Iris pigment epithelial cell (primary cell): ENCODE results near the gene FOXK2.
A peak's percentile ranks its signal among the peaks of the same experiment; 100 is the strongest.

Experiments used
- DNase-seq: peaks from one replicate; pipeline ENCODE4 v3.0.0-alpha.2; 2011; ENCODE audit warnings: low read depth

Gene FOXK2

DNA sequence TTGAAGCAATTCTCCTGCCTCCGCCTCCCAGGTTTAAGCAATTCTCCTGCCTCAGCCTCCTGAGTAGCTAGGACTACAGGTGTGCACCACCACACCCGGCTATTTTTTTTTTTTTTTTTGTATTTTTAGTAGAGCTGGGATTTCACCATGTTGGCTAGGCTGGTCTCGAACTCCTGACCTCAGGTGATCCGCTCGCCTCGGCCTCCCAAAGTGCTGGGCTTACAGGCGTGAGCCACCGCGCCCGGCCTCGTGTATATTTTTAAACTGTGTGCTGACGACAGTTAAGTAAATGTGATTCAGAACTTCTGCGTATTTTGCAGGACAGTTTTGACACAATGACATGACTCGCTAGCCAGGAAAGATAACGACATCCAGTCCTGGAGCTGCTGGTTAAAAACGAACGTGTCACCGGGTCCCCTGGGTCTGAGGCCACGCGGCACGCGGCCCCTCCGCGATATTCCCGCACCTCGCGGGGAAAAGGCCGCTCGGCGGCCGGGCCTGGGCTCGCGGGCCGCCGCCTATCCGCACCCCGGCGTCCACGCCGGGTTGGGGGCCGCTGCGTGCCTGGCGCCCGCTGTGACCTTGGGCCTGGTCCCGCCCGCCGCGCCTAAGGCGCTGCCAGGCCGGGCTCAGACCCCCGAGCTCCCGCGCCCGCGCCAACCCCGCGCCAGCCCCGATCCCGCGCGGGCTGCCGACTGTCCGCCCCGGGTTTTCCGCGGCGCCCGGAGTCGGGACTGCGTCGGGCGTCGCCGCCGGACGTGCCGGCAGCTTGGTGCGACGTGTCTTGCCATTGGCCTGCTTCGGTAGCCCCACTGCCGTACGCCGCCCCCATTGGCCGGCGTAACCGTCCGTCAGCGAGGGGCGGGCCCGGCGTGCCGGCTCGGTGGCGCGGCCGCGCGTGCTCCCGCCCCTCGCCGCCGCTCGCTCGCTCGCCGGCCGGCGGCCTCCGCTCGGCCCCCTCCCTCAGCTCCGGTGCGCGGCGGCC is at the start of gene FOXK2:
FOXK2 (plus strand) TSS at position 907 of the 985 bp plus-strand sequence. CDS start 157 bp downstream, outside the sequence.
- DNase-seq, result peak; percentile 95

DNA sequence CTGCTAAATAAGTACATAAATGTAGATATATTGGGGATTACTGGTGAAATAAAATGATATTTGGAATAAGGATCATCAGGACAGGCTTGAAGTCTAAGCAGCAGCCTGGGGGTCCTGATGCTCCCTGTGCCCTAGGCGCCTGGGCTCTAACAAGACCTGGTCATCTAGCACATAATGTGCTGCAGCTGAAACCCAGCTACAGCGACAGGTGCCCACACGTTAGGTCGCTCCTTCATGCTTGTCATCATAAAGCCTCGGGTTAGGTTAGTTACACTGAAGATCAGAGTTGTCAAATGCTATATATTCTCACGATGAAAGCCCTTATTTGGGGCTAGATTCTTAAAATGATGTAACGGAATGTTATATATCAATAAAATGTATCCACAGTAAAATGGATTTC is 49.5 kb upstream of the FOXK2 start:
- DNase-seq, result no peak

DNA sequence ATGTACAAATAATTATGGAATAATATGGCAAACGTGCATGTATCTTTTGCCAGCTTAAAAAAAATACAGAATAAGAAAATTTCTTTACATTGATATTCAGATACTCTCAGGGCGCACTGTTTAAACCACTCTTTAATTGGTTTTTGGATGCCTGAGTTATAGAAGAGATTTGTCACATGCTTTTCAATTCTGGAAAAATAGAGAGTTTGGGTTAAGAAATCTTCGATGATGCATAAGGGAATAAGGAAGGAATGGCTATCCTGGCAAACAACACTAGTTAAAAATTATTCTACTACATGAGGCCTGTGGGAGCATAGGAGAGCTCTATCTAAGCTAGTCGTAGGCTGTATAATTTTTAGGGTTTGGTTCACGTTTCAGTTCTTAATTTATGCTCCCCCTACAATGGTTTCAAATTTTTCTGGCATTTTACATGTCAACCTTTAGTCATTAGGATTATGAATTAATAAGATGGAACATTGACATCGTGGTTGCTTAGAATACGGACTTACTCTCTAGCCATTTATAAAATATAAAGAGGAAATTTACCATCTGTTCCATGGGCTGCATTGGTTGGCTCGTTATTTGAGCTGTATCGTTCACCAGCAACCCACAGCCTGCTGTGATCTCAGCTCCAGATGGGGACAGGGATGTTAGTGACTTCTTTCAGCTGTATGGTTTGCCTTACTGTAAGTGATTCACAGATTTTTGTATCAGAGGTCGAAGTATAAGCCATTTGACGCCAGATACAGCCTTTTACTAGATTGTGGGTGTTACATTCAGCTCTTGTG is 45.1 kb upstream of the FOXK2 start:
- DNase-seq, result no peak

DNA sequence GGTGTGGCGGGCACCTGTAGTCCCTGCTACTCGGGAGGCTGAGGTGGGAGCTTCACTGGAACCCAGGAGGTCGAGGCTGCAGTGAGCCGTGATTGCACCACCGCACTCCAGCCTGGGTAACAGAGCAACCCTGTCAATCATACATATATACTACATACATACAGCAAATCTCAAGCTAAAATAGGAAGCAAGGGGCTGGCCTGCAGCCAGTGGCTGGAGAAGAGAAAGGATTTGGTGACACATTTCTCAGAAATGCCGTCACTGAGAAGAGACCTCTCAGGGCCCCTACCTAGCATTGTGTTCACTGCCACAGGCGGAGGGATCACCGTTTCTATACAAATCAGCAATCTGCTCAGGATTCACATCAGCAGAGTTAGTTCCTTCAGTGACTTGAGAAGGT is 44.1 kb upstream of the FOXK2 start:
- DNase-seq, result peak; percentile 20

DNA sequence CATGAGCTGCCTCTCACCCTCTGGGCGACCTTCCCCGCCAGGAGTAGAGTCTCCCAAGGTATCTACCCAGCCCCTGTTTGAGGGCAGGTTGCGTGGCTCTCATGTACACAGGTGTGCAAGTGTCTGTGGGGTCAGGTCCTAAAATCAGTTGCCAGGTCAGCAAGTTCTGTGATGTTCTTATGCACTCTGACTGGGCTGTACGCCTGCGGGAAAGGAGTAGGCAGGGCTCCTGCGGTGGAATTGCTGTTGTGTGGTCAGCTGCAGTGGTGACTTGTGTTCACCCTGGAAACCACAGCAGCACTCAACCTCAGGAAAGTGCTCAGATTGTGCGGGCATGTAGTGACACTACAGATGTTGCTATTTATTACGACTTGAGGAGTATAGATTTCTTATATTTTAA is 41.6 kb upstream of the FOXK2 start:
- DNase-seq, result no peak

DNA sequence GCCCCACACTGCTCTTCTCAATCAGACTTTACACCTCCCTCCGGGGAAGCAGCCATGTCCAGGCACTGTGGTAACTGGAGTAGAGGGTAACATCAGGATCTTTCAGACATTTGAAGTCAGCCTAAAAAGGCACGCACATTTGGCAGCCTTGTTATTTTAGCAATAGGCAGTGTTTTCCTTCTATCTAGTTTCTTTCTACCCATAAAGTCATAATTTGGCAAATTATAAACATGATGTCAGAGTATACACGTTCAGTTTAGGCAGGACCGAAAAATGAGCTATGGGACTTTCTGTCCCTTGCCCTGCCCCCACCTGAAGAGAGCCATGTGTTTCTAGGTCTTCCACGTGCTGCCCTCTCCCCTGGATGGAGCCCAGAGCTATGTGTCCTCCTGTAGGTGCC is 39.9 kb upstream of the FOXK2 start:
- DNase-seq, result no peak

DNA sequence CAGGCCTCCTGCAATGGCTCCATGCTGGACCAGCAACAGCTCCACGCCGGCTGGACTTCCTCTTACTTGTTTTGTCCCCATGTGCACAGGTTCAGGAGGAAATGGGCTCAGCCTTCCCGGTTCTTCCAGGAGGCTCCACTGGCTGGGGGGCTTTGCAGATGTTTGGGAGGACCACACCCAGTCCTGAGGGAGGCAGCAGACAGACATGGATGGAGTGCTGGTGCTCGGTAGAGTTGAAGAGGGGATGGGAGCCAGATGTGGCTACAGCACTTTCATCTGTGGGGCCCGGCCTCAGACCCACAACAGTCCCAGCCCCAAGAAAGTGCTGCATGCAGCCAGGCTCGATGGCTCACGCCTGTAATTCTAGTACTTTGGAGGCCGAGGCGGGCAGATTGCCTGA is 39.2 kb upstream of the FOXK2 start:
- DNase-seq, result no peak

DNA sequence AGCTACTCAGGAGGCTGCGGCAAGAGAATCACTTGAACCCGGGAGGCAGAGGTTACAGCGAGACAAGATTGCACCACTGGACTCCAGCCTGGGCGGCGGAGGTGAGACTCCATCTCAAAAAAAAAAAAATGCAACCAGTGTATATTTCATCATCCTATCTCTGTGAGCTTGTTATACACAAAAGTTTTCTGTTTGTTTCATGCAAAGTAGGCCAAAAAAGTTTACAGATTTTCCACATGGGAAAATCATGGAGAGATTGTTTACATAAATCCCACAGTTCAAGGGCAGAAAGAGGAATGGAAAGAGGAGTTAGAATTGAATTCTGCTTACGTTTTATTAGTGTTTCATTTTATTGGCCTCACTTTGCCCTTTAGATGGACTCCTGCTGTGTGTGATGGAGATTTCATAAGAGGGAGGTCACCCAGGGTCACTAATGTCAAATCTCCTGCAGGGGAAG is 36.3 kb upstream of the FOXK2 start:
- no peak for DNase-seq

DNA sequence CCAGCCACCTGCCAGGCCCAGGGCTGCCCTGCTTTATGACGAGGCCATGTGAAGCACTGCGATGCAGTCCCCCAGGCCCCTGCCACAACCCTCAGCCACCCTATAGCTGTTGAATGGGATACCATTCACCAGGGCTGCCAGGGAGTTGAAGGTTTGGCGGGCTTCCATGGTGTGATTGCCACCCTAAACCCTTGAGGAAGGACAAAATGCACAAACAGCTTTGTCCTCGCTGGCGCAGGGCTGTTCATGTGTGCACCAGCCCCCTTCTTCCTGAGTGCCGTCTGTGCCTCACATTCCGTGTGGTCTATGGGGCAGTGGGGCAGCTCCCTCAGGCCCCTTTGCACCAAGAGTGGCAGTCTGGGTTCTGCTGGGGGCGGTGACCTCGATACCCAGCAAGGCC is 35.7 kb upstream of the FOXK2 start:
- DNase-seq, result no peak

DNA sequence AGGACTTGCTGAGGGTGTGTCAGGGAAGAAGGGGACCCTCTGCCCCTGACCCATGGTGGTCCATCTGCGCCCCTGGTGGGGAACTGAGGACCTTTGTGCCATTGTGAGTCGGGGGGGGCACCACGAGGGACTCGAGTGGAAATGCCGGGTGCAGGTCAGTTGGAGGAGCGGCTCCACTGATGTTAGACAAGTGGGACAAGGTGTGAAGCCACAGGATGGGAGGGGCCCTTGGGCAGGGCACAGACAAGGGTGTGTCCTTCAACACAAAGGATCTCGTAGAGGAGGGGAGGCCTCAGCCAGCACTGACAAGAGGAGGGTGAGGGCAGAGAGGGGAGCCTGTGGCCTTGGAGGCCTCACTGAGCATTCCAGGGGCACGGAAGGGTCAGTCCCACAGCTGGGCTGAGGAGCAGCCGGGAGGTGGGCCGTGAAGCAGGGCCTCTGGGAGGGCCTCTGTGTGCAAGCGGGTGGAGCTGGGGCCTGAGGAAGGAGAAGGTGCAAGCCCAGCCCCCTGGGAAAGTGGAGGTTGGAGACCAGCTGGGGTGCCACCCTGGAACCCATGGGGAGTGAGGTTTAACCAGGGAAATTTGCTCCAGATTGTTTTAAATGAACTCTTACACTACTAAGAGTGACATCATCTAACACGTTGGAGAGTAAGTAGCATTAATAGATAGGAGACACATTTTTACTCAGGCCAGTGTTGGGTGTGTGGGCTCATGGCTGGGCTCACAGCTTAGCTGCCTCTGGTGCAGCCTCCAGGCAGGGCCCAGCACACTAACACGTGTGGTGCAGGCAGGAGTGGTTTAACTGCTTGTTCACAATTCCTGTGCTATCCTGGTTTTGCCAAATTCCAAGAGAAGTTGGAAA is 33.1 kb upstream of the FOXK2 start:
- DNase-seq, result no peak

DNA sequence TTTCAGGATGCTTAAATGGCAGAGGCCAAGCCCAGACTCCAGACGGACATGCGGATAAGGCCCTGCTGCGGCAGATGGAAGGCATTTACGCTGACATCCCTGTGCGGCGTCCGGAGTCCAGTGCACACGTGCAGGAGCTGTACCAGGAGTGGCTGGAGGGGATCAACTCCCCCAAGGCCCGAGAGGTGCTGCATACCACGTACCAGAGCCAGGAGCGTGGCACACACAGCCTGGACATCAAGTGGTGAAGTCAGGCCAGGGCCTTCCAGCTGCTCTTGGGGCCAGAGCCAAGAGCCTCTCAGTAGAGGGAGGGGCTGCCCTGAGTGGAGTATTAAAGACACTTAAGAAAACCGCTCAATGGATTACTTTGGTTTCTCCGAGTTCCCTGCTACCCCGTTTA is 31.6 kb upstream of the FOXK2 start:
- no peak for DNase-seq

DNA sequence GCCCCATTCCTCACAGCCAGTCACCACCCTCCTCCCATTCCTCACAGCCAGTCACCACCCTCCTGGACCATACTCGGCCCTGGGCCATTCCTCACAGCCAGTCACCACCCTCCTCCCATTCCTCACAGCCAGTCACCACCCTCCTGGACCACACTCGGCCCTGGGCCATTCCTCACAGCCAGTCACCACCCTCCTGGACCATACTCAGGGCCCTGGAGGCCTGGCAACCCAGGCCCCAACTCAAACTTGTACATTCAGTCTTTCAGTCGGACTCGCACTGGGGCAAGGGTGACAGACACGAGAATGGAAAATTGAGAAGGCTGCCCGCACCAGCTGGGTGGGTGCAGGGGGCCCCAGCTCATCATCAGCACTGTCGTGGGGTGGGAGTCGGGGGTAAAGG is 30.4 kb upstream of the FOXK2 start:
- no peak for DNase-seq

DNA sequence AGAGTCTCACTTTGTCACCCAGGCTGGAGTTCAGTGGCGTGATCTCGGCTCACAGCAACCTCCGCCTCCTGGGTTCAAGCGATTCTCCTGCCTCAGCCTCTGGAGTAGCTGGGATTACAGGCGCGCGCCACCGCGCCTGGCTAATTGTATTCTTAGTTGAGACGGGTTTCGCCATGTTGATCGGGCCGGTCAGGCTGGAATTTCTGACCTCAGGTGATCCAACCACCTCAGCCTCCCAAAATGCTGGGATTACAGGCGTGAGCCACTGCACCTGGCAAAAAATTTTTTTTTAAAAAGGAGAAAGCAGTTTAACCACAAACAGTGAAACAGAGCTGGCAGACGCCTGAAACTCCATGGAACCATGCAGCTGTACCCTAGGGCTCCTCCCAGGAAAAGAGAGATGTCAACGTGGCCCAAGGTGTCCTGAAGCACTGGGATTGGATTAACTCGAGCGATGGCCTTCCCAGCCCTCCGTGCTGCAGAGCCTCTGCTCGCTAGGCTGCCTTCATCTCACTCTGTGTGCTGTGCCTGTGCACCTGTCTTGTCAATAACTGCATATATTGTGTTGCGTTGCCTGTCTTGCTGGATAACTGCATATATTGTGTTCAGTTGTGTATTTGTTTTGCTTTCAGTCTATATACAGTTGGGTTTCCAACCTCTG is 29.6 kb upstream of the FOXK2 start:
- DNase-seq, result no peak

DNA sequence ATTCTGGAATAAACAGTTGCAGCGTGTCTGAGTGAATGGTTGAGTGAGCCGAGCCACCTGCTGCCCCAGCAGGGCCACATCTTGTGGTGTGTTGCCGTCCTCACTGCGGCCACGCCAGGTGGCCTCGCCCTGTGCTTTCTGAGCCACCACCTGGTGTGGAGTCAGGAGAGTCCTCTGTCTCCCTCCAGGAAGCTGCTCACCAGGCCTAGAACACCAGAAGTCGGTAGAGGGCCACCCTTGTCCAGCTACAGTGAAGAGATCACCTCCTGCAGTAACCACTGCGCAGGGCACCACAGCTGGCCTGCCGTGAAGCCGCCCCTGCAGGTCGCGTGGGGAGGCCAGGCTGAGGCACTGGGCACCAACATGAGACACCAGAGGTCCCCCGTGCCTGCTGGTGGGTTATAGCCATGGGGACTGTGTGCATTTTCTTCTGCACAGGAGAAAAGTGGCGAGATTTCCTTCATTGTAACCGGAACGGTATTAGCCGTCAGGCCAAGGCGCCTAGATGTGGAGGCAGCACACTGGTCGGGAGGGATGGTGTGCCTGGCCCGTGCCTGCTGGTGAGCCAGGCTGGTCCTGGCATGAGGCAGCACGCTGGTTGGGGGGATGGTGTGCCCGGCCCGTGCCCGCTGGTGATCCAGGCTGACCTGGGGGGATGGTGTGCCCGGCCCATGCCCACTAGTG is 28.9 kb upstream of the FOXK2 start:
- DNase-seq, result no peak

DNA sequence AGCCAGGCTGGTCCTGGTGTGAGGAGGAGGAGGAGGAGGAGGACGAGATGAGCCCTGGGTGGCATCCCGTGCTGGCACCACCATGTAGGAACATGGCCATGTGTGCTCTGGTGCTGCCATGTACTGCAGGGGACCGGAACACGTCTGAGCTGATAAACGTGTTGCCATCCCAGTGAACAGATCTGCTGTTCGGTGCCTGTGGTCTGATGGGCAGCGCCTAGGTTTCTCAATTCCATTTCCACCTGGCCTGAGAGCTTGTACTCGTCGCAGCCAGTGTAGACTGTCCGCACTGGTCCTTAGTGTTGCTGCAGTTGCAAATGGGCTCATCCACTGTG is 28.4 kb upstream of the FOXK2 start:
- DNase-seq, result no peak

DNA sequence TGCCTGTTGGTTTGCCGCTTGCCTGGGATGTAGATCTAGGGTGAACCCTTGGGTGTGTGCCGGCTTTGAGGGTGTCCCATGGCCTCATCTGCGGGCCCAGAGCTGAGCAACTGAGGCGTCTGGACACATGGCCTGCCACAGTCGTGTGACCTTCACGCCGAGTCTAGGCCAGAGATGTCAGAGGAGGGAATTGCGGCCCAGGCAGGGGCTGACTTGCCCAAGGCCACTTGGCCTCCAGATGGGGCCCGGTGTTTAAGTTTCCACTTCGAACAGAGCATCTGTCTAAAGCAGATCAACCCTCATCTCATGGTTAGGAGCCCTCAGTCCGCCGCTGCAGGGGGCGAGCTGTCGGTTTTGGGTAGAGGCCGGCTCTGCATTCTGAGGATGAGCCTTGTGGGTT is 28.0 kb upstream of the FOXK2 start:
- no peak for DNase-seq

DNA sequence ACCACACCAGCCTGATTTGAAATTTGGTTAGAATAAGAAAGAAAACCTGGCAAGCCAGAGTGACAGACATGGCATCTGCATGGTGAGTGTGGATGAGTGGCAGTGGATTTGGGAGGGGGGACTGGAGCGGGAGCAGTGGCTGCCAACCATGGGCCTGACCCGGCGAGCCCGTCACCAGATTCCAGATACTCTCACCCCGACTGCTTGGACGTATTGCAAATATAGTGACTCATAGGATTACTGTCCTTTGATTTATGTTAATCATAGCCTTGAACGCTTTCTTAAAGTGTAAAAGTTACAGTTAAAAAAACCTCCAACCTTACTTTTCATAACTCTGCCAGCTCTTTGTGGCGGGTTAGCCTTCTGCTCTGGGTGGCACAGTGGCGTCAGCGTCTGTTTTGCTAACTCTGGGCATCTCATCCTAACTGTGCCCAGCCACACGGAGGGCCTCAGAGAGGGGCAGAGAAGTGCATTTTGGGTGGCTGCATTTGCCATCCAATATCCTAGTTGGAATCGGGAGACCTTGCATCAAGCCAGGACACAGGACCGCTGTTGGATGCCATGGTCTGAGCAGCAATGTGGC is 26.8 kb upstream of the FOXK2 start:
- peak; percentile 72 for DNase-seq

DNA sequence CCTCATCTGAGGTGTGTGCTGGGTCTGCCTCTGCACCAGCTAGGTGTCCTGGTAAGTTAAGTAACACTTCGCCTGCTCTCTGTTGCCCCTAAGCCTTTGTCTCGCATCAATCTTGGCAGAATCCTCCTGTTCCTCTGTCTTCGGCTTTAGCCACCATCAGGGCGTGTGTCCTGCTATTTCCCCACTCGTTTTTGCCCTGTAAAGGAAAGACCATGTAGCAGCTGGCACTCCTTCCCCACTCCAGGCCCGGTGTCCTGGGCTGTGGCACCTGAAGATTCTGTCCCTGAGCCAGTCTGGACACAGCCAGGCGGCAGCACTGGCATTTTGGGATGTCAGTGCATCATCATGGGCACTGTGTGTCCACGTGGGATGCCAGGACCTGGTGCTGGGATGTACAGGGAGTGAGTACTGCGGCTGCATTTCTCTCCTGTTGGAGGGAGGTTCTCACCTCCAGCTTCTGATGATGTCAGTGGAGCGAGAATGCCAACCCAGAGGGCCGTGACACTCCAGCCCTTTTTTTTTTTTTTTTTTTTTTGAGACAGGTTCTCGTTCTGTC is 26.2 kb upstream of the FOXK2 start:
- no peak for DNase-seq

DNA sequence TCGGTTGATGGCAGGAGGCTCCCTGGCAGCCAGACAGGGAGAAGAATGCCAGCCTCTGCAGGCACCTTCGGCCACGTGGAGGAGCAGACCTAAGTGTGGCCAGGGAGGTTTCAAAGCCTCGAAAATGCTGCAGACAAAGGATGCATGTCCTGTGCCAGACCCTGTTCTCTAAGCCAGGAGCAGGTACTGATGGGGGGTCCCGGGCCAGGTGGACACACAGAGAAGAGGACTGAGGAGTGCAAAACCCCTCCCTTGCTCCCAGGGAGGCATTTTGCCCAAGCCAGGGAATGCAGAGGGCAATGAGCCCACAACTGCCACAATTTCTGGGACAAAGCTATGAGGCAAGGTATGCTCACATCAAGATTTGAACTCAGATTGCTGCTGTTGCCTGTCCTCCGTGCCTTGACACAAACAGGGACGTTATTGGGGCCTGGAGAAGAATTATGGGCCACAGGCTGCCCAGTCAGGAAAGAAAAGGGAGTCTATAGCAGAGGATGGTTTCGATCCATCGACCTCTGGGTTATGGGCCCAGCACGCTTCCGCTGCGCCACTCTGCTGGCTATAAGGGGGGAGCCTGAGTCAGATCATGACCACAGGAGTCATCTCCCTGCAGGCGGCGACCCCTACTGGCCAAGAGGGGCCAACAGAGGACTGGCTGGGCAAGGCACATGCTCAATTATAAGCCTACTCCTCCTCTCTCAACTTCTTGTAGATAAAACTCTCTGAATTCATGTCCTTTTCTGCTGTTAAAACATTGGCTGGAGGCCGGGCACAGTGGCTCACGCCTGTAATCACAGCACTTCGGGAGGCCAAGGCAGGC is 25.1 kb upstream of the FOXK2 start:
- DNase-seq, result peak; percentile 91
